Effector memory CD8-positive, alpha-beta T cell (primary cell): ENCODE measurements around the gene SYNGR4.
"Not testable (repeated sequence)": the region's sequence is repeated elsewhere in the genome, so short reads cannot be mapped to it uniquely, and the experiment has no call there.

Experiments
- ATAC-seq: fragments of 150-1000 bp; cut with Tn5 transposase; replicated peaks from 2 replicates; pipeline ENCODE4 v1.10.0; 2021; ENCODE audit warnings: mild to moderate bottlenecking, moderate library complexity
- DNase-seq, 3 experiments: peaks; one replicate each; pipeline ENCODE4 v3.0.0; 2021
- H3K27ac Mint-ChIP-seq, 2 donors: one replicate each; pipeline ENCODE4 v1.8.0; 2022; ENCODE audit warnings: mild to moderate bottlenecking in 2 of 2, mixed read lengths in 2 of 2, moderate library complexity in 2 of 2
- H3K27me3 Mint-ChIP-seq, 2 donors: one replicate each; pipeline ENCODE4 v1.8.0; 2022; ENCODE audit warnings: mixed read lengths in 2 of 2
- H3K36me3 Mint-ChIP-seq: one replicate; pipeline ENCODE4 v1.8.0; 2022; ENCODE audit warnings: mild to moderate bottlenecking, moderate library complexity, mixed read lengths; ENCODE audit not compliant: insufficient read depth
- H3K4me1 Mint-ChIP-seq, 2 donors: one replicate each; pipeline ENCODE4 v1.8.0; 2022; ENCODE audit warnings: low read depth in 2 of 2, mixed read lengths in 2 of 2
- H3K4me3 Mint-ChIP-seq, 2 donors: one replicate each; pipeline ENCODE4 v1.8.0; 2022; ENCODE audit warnings: mild to moderate bottlenecking in 2 of 2, mixed read lengths in 2 of 2, moderate library complexity in 2 of 2
- H3K9me3 Mint-ChIP-seq, 2 donors: one replicate each; pipeline ENCODE4 v1.8.0; 2022; ENCODE audit warnings: mixed read lengths in 2 of 2

The SYNGR4 gene

GRCh38 chr19:48370955-48371354 is 6.8 kb downstream of the SYNGR4 start:
- ATAC-seq (no peak), DNase-seq (no peak)
- H3K4me1 Mint-ChIP-seq = peaks cover 0 to 3% of the 10 kb centered on the region in 2 donors
- peaks cover 0 to 14% of the 10 kb centered on the region in 2 donors for H3K27me3 Mint-ChIP-seq
- H3K27ac Mint-ChIP-seq = no peak overlapping the region
- H3K36me3 Mint-ChIP-seq = no peaks in the 10 kb centered on the region
- no peaks in the 10 kb centered on the region for H3K9me3 Mint-ChIP-seq
- H3K4me3 Mint-ChIP-seq = no peak overlapping the region

GRCh38 chr19:48371367-48371766 is 7.2 kb downstream of the SYNGR4 start:
- no peaks in the 10 kb centered on the region for H3K36me3 Mint-ChIP-seq
- DNase-seq (no peak), ATAC-seq (no peak)
- no peak overlapping the region for H3K4me3 Mint-ChIP-seq
- peaks cover 0 to 14% of the 10 kb centered on the region in 2 donors for H3K27me3 Mint-ChIP-seq
- H3K4me1 Mint-ChIP-seq = peaks cover 0 to 3% of the 10 kb centered on the region in 2 donors
- no peaks in the 10 kb centered on the region for H3K9me3 Mint-ChIP-seq
- H3K27ac Mint-ChIP-seq = no peak overlapping the region

GRCh38 chr19:48371771-48372170 is 7.6 kb downstream of the SYNGR4 start:
- not testable (repeated sequence) for ATAC-seq, H3K36me3 Mint-ChIP-seq, H3K27ac Mint-ChIP-seq, H3K4me1 Mint-ChIP-seq, DNase-seq, H3K4me3 Mint-ChIP-seq, H3K9me3 Mint-ChIP-seq
- peaks cover 0 to 14% of the 10 kb centered on the region in 2 donors for H3K27me3 Mint-ChIP-seq

- H3K36me3 Mint-ChIP-seq = no peaks in the 10 kb centered on the region
- peaks cover 0 to 3% of the 10 kb centered on the region in 2 donors for H3K4me1 Mint-ChIP-seq
- DNase-seq (no peak), ATAC-seq (no peak)
- H3K27ac Mint-ChIP-seq = no peak overlapping the region
- H3K4me3 Mint-ChIP-seq = no peak overlapping the region
- H3K9me3 Mint-ChIP-seq = no peaks in the 10 kb centered on the region
- peaks cover 0 to 14% of the 10 kb centered on the region in 2 donors for H3K27me3 Mint-ChIP-seq
Observed at GRCh38 chr19:48372904-48373303, 8.7 kb downstream of the SYNGR4 start.

GRCh38 chr19:48373567-48373966 is 9.4 kb downstream of the SYNGR4 start:
- DNase-seq (no peak), ATAC-seq (no peak)
- peaks cover 0 to 14% of the 10 kb centered on the region in 2 donors for H3K27me3 Mint-ChIP-seq
- no peaks in the 10 kb centered on the region for H3K36me3 Mint-ChIP-seq
- H3K9me3 Mint-ChIP-seq = no peaks in the 10 kb centered on the region
- H3K27ac Mint-ChIP-seq = peak overlapping the region in 1 of 2 donors; percentile 38
- no peak overlapping the region for H3K4me3 Mint-ChIP-seq
- peaks cover 0 to 3% of the 10 kb centered on the region in 2 donors for H3K4me1 Mint-ChIP-seq

GRCh38 chr19:48378194-48378570 is 14.0 kb downstream of the SYNGR4 start:
- H3K36me3 Mint-ChIP-seq = peaks cover 14% of the 10 kb centered on the region
- ATAC-seq (no peak), DNase-seq (no peak)
- no peaks in the 10 kb centered on the region for H3K9me3 Mint-ChIP-seq
- H3K27ac Mint-ChIP-seq = no peak overlapping the region
- H3K27me3 Mint-ChIP-seq = peaks cover 0 to 6% of the 10 kb centered on the region in 2 donors
- H3K4me3 Mint-ChIP-seq = no peak overlapping the region
- H3K4me1 Mint-ChIP-seq = no peaks in the 10 kb centered on the region

- peaks cover 23% of the 10 kb centered on the region for H3K36me3 Mint-ChIP-seq
- H3K4me1 Mint-ChIP-seq = peaks cover under 1 to 3% of the 10 kb centered on the region in 2 donors
- H3K27ac Mint-ChIP-seq = no peak overlapping the region
- no peaks in the 10 kb centered on the region for H3K27me3 Mint-ChIP-seq
- no peak for DNase-seq
- no peak for ATAC-seq
- no peak overlapping the region for H3K4me3 Mint-ChIP-seq
- no peaks in the 10 kb centered on the region for H3K9me3 Mint-ChIP-seq
Observed at GRCh38 chr19:48379058-48379457, 14.9 kb downstream of the SYNGR4 start.

- DNase-seq = no peak
- no peaks in the 10 kb centered on the region for H3K27me3 Mint-ChIP-seq
- peaks cover 46% of the 10 kb centered on the region for H3K36me3 Mint-ChIP-seq
- peaks cover 1 to 5% of the 10 kb centered on the region in 2 donors for H3K4me1 Mint-ChIP-seq
- no peak overlapping the region for H3K4me3 Mint-ChIP-seq
- ATAC-seq = no peak
- H3K27ac Mint-ChIP-seq = no peak overlapping the region
- no peaks in the 10 kb centered on the region for H3K9me3 Mint-ChIP-seq
Observed at GRCh38 chr19:48381178-48381950, 17.2 kb downstream of the SYNGR4 start.

- no peaks in the 10 kb centered on the region for H3K27me3 Mint-ChIP-seq
Observed at GRCh38 chr19:48382286-48382685, 18.1 kb downstream of the SYNGR4 start.

GRCh38 chr19:48385461-48386087 is 21.4 kb downstream of the SYNGR4 start:
- DNase-seq = no peak
- H3K36me3 Mint-ChIP-seq = peaks cover 67% of the 10 kb centered on the region
- H3K27me3 Mint-ChIP-seq = no peaks in the 10 kb centered on the region
- H3K4me1 Mint-ChIP-seq = peaks cover 6 to 9% of the 10 kb centered on the region in 2 donors
- no peak overlapping the region for H3K4me3 Mint-ChIP-seq
- H3K9me3 Mint-ChIP-seq = no peaks in the 10 kb centered on the region
- ATAC-seq = no peak
- H3K27ac Mint-ChIP-seq = no peak overlapping the region

More at GRCh38 chr19:48382286-48382685, 18.1 kb downstream of the SYNGR4 start:
- Mint-ChIP-seq H3K9me3 (no peaks in the 10 kb centered on the region), H3K4me3 (no peak overlapping the region), H3K4me1 (peaks cover 1 to 5% of the 10 kb centered on the region in 2 donors), H3K27ac (peak overlapping the region in 1 of 2 donors; percentile 17), H3K36me3 (peaks cover 54% of the 10 kb centered on the region)
- DNase-seq (no peak), ATAC-seq (no peak)

GRCh38 chr19:48386981-48387380 is 22.8 kb downstream of the SYNGR4 start:
- no peak overlapping the region for H3K27ac Mint-ChIP-seq
- H3K4me1 Mint-ChIP-seq = peaks cover 14 to 21% of the 10 kb centered on the region in 2 donors
- no peaks in the 10 kb centered on the region for H3K27me3 Mint-ChIP-seq
- H3K9me3 Mint-ChIP-seq = no peaks in the 10 kb centered on the region
- no peak for ATAC-seq
- H3K4me3 Mint-ChIP-seq = no peak overlapping the region
- DNase-seq = no peak
- H3K36me3 Mint-ChIP-seq = peaks cover 66% of the 10 kb centered on the region

- peaks cover 17 to 28% of the 10 kb centered on the region in 2 donors for H3K27me3 Mint-ChIP-seq
- no peaks in the 10 kb centered on the region for H3K9me3 Mint-ChIP-seq
- DNase-seq (peak; percentile 58 to 67 (median 65)), ATAC-seq (peak; percentile 74)
- H3K36me3 Mint-ChIP-seq = peaks cover 33% of the 10 kb centered on the region
- peaks cover 26 to 41% of the 10 kb centered on the region in 2 donors for H3K4me1 Mint-ChIP-seq
- peak overlapping the region; percentile 97 to 98 for H3K27ac Mint-ChIP-seq
- H3K4me3 Mint-ChIP-seq = peak overlapping the region; percentile 93 to 95
Observed at GRCh38 chr19:48390188-48391099, 26.3 kb downstream of the SYNGR4 start.
